HCT116 (cell line): Measurements from ENCODE around the gene VSTM1. TPM values are rescaled to one million over a fixed set of nuclear protein-coding genes. Genes with fewer than 3 reads are reported as not detected.
"Not testable (repeated sequence)": the region's sequence is repeated elsewhere in the genome, so short reads cannot be mapped to it uniquely, and the experiment has no call there.

Experiments used
- ATAC-seq: fragments of 200-7000 bp; cut with Tn5 transposase; 2 replicates; pipeline ENCODE4 v1.9.1; 2020; ENCODE audit warnings: mild to moderate bottlenecking, moderate library complexity
- BruUV-seq: library from RNA; stranded (reverse); fragments of 400-500 nt; replicated peaks from 2 replicates; lab custom pipeline; 2021; lab: Mats Ljungman, UMichigan
- CTCF ChIA-PET: fragments of 300-600 bp; sonication (Branson Sonifier 250); formaldehyde crosslinking; loops from one replicate; lab custom pipeline; 2021; ENCODE audit warnings: antibody characterized with exemption; lab: Charles Lee
- POLR2A ChIA-PET: fragments of 300-600, 350-600 bp; sonication (Branson Sonifier 250); formaldehyde crosslinking; loops from one replicate; lab custom pipeline; 2021; ENCODE audit warnings: antibody characterized with exemption; lab: Charles Lee
- RAD21 ChIA-PET, 2 experiments: fragments of 300-600 bp; sonication (Branson Sonifier 250); formaldehyde crosslinking; loops; one replicate each; lab custom pipeline; 2023; ENCODE audit warnings: low total read pairs in 2 of 2; ENCODE audit not compliant: uncharacterized antibody in 2 of 2, unreplicated experiment in 2 of 2, low non-redundant PET in 1 of 2; lab: Charles Lee
- DNase-seq: peaks from one replicate; pipeline ENCODE4 v3.0.0-alpha.2; 2010; ENCODE audit warnings: low read depth, low spot score
- H2AFZ ChIP-seq: fragments of 200-600 bp; shearing (Covaris generic), sonication (generic); 2 replicates; pipeline ENCODE4 v1.6.1; 2017; ENCODE audit warnings: low read depth, mixed run types, mixed read lengths, antibody characterized with exemption, low read length; ENCODE audit not compliant: poor library complexity, severe bottlenecking
- H3K27ac ChIP-seq: 2 replicates; pipeline ENCODE4 v1.5.1; 2012; ENCODE audit warnings: low read depth, low read length
- H3K27me3 ChIP-seq: fragments of 200-600 bp; sonication (generic); 2 replicates; pipeline ENCODE4 v1.6.1; 2016; ENCODE audit warnings: mixed run types, low read length, mixed read lengths; ENCODE audit not compliant: insufficient read depth
- H3K36me3 ChIP-seq, 2 experiments: fragments of 200-500 bp in 1 of 2; fragments of 200-600 bp in 1 of 2; sonication (Bioruptor generic) in 1 of 2; sonication (generic) in 1 of 2; 2 replicates each; pipeline versions ENCODE4 v1.5.1 to v1.6.1; 2014 to 2016; ENCODE audit warnings: low read length in 2 of 2, inconsistent platforms in 1 of 2, mixed read lengths in 1 of 2, mixed run types in 1 of 2; ENCODE audit not compliant: insufficient read depth in 2 of 2, control insufficient read depth in 1 of 2
- H3K4me1 ChIP-seq, 2 experiments: fragments of 200-600 bp in 1 of 2; sonication (generic) in 1 of 2; 2 replicates each; pipeline versions ENCODE4 v1.5.1 to v1.6.1; 2012 to 2017; ENCODE audit warnings: low read length in 2 of 2, inconsistent platforms in 1 of 2, mild to moderate bottlenecking in 1 of 2, mixed read lengths in 1 of 2, mixed run types in 1 of 2, moderate library complexity in 1 of 2; ENCODE audit not compliant: insufficient read depth in 2 of 2, control insufficient read depth in 1 of 2
- H3K4me2 ChIP-seq: fragments of 200-600 bp; sonication (generic); 2 replicates; pipeline ENCODE4 v1.6.1; 2017; ENCODE audit warnings: mixed run types, low read length, mixed read lengths
- H3K4me3 ChIP-seq, 2 experiments: fragments of 200-600 bp in 1 of 2; sonication (generic) in 1 of 2; replicated peaks in 1 of 2; 2 replicates each; pipeline ENCODE4 v1.5.1; 2011 to 2016; ENCODE audit warnings: low read length in 2 of 2, control low read depth in 1 of 2, low read depth in 1 of 2, mild to moderate bottlenecking in 1 of 2, mixed read lengths in 1 of 2, mixed run types in 1 of 2
- H3K79me2 ChIP-seq: fragments of 200-600 bp; sonication (generic); 2 replicates; pipeline ENCODE4 v1.6.1; 2017; ENCODE audit warnings: mild to moderate bottlenecking, mixed run types, low read length, moderate library complexity, mixed read lengths; ENCODE audit not compliant: insufficient read depth
- H3K9ac ChIP-seq: fragments of 200-600 bp; sonication (generic); 2 replicates; pipeline ENCODE4 v1.6.1; 2016; ENCODE audit warnings: low read length, mixed read lengths
- H3K9me2 ChIP-seq: fragments of 200-600 bp; sonication (generic), shearing (Covaris generic); 2 replicates; pipeline ENCODE4 v1.6.1; 2017; ENCODE audit warnings: mixed run types, mild to moderate bottlenecking, moderate library complexity; ENCODE audit not compliant: insufficient read depth
- H3K9me3 ChIP-seq, 2 experiments: fragments of 200-500 bp in 1 of 2; fragments of 200-600 bp in 1 of 2; sonication (Bioruptor generic) in 1 of 2; sonication (generic) in 1 of 2; 2 replicates each; pipeline ENCODE4 v1.6.1; 2014 to 2017; ENCODE audit warnings: low read length in 2 of 2, mixed read lengths in 2 of 2, inconsistent platforms in 1 of 2, low read depth in 1 of 2, mild to moderate bottlenecking in 1 of 2, mixed run types in 1 of 2, moderate library complexity in 1 of 2; ENCODE audit not compliant: control insufficient read depth in 1 of 2, insufficient read depth in 1 of 2
- H4K20me1 ChIP-seq: fragments of 200-600 bp; sonication (generic), shearing (Covaris generic); 2 replicates; pipeline ENCODE4 v1.6.1; 2017; ENCODE audit warnings: mixed run types, mild to moderate bottlenecking, moderate library complexity; ENCODE audit not compliant: insufficient read depth
- CBX3 ChIP-seq: IDR thresholded peaks from 2 replicates; pipeline ENCODE4 v1.6.1; 2012; ENCODE audit warnings: low read depth
- EGR1 ChIP-seq: IDR thresholded peaks from 2 replicates; pipeline ENCODE4 v1.6.1; 2012; ENCODE audit warnings: low read depth
- EZH2phosphoT487 ChIP-seq: fragments of 200-600 bp; IDR thresholded peaks from 2 replicates; pipeline ENCODE4 v1.6.1; 2018; ENCODE audit warnings: antibody characterized with exemption, borderline replicate concordance
- JUND ChIP-seq: IDR thresholded peaks from 2 replicates; pipeline ENCODE4 v1.6.1; 2012
- POLR2AphosphoS5 ChIP-seq: IDR thresholded peaks from 2 replicates; pipeline ENCODE4 v1.6.1; 2011; ENCODE audit warnings: mild to moderate bottlenecking, low read depth, low read length, moderate library complexity
- RAD21 ChIP-seq: IDR thresholded peaks from 2 replicates; pipeline ENCODE4 v1.6.1; 2012; ENCODE audit warnings: low read depth, mild to moderate bottlenecking
- SP1 ChIP-seq: IDR thresholded peaks from 2 replicates; pipeline ENCODE4 v1.6.1; 2012; ENCODE audit warnings: low read depth
- SRF ChIP-seq: IDR thresholded peaks from 2 replicates; pipeline ENCODE4 v1.6.1; 2012; ENCODE audit warnings: low read depth
- ZFX ChIP-seq: fragments of 450-650 bp; IDR thresholded peaks from 2 replicates; pipeline ENCODE4 v1.6.1; 2017
- intact Hi-C: fragments of 100-400 bp; cut with micrococcal nuclease; formaldehyde crosslinking; loops from 2 replicates; pipeline ENCODE4 v1.10.0; 2022
- total RNA-seq: library from RNA; stranded (reverse); gene quantifications from one replicate; pipeline ENCODE4 v1.2.1, GENCODE V29; 2021; ENCODE audit not compliant: unreplicated experiment
- TF ChIP-seq, protein P1 (sequence below), 3 experiments: fragments of 200-600 bp in 1 of 3; sonication (generic) in 1 of 3; IDR thresholded peaks in 2 of 3; conservative IDR thresholded peaks in 1 of 3; 2 replicates each; pipeline ENCODE4 v1.5.1; 2012 to 2017; ENCODE audit warnings: low read depth in 2 of 3, low read length in 2 of 3, antibody characterized with exemption in 1 of 3, borderline replicate concordance in 1 of 3, control low read depth in 1 of 3, mild to moderate bottlenecking in 1 of 3, mixed read lengths in 1 of 3, mixed run types in 1 of 3, moderate library complexity in 1 of 3; ENCODE audit not compliant: insufficient read depth in 1 of 3
- TF ChIP-seq, protein P2 (sequence below): IDR thresholded peaks from 2 replicates; pipeline ENCODE4 v1.6.1; 2011; ENCODE audit warnings: mild to moderate bottlenecking, low read length, moderate library complexity; ENCODE audit not compliant: insufficient replicate concordance; ENCODE audit errors: extremely low read depth
- TF ChIP-seq, protein P3 (sequence below): IDR thresholded peaks from 2 replicates; pipeline ENCODE4 v1.6.1; 2012

Gene VSTM1
- total RNA-seq, 1 experiment from 2014 or later: not detected

DNA sequence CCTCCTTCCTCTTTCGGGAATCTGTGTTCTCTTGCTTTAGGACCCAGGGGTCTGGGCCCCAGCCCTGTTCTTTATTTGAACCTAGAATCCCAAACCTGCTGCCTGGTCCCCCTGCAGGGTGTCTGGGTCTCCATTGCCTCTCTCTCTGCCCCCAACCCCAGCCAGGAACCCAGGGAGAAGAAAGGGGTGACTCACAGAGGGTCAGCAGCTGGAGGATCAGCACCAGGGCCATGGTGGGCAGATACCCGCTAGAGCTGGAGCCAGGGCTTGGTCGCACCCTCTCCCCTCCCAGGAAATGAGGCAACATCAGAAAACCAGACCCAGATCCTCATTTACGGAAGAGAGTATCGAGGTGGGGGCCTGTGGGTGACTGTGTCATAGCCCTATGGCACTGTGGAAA is 36.9 kb upstream of the VSTM1 start, which contains the start of gene OSCAR:
TSS of gene OSCAR (minus strand) at position 243 of the 400 bp plus-strand sequence. CDS start at position 232, 11 bp downstream.
- Histone ChIP-seq H4K20me1 (no peaks in the 10 kb centered on the region), H3K4me3 (no peak within 1 kb of the TSS), H3K9me2 (no peaks in the 10 kb centered on the region), H3K79me2 (peaks cover 29% of the 10 kb centered on the region), H3K27me3 (no peaks in the 10 kb centered on the region), H3K36me3 (peaks cover 2 to 7% of the 10 kb centered on the region in 2 experiments; a peak in 3 of 4 replicates), H3K4me2 (no peak within 1 kb of the TSS), H3K9me3 (no peaks in the 10 kb centered on the region), H2AFZ (no peak within 1 kb of the TSS), H3K27ac (no peak within 1 kb of the TSS), H3K9ac (no peak within 1 kb of the TSS), H3K4me1 (peaks cover 5 to 21% of the 10 kb centered on the region in 2 experiments; a peak in 3 of 4 replicates)
- POLR2A ChIA-PET: no interaction called here
- ATAC-seq (no peak), DNase-seq (no peak)
- CTCF ChIA-PET: no interaction called here
- TF ChIP-seq EZH2phosphoT487 (no peak), ZFX (no peak), EGR1 (no peak), CBX3 (no peak), SP1 (no peak), RAD21 (no peak), POLR2AphosphoS5 (no peak), JUND (no peak), SRF (no peak)
- TF ChIP-seq, protein P1, sequence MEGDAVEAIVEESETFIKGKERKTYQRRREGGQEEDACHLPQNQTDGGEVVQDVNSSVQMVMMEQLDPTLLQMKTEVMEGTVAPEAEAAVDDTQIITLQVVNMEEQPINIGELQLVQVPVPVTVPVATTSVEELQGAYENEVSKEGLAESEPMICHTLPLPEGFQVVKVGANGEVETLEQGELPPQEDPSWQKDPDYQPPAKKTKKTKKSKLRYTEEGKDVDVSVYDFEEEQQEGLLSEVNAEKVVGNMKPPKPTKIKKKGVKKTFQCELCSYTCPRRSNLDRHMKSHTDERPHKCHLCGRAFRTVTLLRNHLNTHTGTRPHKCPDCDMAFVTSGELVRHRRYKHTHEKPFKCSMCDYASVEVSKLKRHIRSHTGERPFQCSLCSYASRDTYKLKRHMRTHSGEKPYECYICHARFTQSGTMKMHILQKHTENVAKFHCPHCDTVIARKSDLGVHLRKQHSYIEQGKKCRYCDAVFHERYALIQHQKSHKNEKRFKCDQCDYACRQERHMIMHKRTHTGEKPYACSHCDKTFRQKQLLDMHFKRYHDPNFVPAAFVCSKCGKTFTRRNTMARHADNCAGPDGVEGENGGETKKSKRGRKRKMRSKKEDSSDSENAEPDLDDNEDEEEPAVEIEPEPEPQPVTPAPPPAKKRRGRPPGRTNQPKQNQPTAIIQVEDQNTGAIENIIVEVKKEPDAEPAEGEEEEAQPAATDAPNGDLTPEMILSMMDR (IDR thresholded peaks at IDR 0.05 in 2 of 3, conservative IDR thresholded peaks at IDR 0.05 in 1 of 3; ENCODE audit: borderline replicate concordance in 1 of 3, insufficient read depth in 1 of 3, low read depth in 2 of 3, low read length in 2 of 3): no peak
- TF ChIP-seq, protein P2, sequence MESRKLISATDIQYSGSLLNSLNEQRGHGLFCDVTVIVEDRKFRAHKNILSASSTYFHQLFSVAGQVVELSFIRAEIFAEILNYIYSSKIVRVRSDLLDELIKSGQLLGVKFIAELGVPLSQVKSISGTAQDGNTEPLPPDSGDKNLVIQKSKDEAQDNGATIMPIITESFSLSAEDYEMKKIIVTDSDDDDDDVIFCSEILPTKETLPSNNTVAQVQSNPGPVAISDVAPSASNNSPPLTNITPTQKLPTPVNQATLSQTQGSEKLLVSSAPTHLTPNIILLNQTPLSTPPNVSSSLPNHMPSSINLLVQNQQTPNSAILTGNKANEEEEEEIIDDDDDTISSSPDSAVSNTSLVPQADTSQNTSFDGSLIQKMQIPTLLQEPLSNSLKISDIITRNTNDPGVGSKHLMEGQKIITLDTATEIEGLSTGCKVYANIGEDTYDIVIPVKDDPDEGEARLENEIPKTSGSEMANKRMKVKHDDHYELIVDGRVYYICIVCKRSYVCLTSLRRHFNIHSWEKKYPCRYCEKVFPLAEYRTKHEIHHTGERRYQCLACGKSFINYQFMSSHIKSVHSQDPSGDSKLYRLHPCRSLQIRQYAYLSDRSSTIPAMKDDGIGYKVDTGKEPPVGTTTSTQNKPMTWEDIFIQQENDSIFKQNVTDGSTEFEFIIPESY: no peak
- TF ChIP-seq, protein P3, sequence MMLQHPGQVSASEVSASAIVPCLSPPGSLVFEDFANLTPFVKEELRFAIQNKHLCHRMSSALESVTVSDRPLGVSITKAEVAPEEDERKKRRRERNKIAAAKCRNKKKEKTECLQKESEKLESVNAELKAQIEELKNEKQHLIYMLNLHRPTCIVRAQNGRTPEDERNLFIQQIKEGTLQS: no peak
- no TSS peak for BruUV-seq
- intact Hi-C loops: no loop called here
- RAD21 ChIA-PET: no interaction called here

DNA sequence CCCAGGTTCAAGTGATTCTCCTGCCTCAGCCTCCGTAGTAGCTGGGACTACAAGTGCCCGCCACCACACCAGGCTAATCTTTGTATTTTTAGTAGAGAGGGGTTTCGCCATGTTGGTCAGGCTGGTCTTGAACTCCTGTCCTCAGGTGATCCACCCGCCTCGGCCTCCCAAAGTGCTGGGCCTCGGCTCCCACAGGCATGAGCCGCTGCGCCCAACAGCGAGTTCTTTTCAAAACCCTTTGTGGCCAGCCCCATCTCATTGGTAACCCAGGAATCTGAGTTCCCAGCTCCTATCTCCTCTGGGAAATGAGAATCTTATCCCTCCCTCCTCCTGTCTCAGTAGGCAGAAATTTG is 36.2 kb upstream of the VSTM1 start:
- ATAC-seq, H3K27me3 ChIP-seq, H3K4me3 ChIP-seq, H3K4me2 ChIP-seq, H3K9me3 ChIP-seq, H3K9ac ChIP-seq, H2AFZ ChIP-seq, H4K20me1 ChIP-seq, POLR2A ChIA-PET, H3K27ac ChIP-seq, DNase-seq, H3K36me3 ChIP-seq, H3K9me2 ChIP-seq, BruUV-seq, CTCF ChIA-PET, RAD21 ChIA-PET: not testable (repeated sequence)
- intact Hi-C loops: loop anchor here (10.0 kb wide), 1 partner anchor 295 kb away; no protein-coding TSS in a partner anchor
- Histone ChIP-seq H3K4me1 (peaks cover 7 to 25% of the 10 kb centered on the region in 2 experiments; a peak in 3 of 4 replicates), H3K79me2 (peaks cover 22% of the 10 kb centered on the region)
